K562 (cell line): ENCODE measurements around the gene HSF5. TPM values are rescaled to one million over a fixed set of nuclear protein-coding genes. Genes with fewer than 3 reads are reported as not detected.

ENCODE experiments used
- HLTF ChIP-seq: fragments of 450-650 bp; IDR thresholded peaks from 2 replicates; pipeline ENCODE4 v1.6.1; 2016
- RUNX1 ChIP-seq: sonication (generic); IDR thresholded peaks from 2 replicates; pipeline ENCODE4 v1.6.1; 2016; ENCODE audit warnings: antibody characterized with exemption, low read depth
- SMAD4 ChIP-seq: fragments of 250-450 bp; sonication (Bioruptor Pico); conservative IDR thresholded peaks from 2 replicates; pipeline ENCODE4 v1.8.0; 2021; ENCODE audit warnings: inconsistent platforms, mild to moderate bottlenecking, moderate library complexity
- polyA plus RNA-seq, 8 experiments: library from polyadenylated mRNA; depleted of rRNA in 4 of 8; stranded (reverse) in 5 of 8; unstranded in 3 of 8; fragments of >200 nt; fragmentation: Nextera tagmentation in 2 of 8; fragmentation: Illumina TruSeq in 1 of 8; extraction: Ambion mirVana in 2 of 8; extraction: Trizol in 1 of 8; gene quantifications; 2 replicates each; pipeline versions ENCODE4 v1.2.1 to v1.2.3, GENCODE V29; 2011 to 2014; ENCODE audit warnings: inconsistent platforms in 1 of 8, missing spikeins in 1 of 8
- total RNA-seq, 7 experiments: library from RNA; depleted of rRNA in 6 of 7; stranded (reverse); fragments of >200 nt in 6 of 7; fragmentation: Illumina TruSeq in 2 of 7; extraction: Trizol in 2 of 7; gene quantifications; 2 replicates each; pipeline versions ENCODE4 v1.2.1 to v1.2.3, GENCODE V29; 2011 to 2021; ENCODE audit warnings: low replicate concordance in 1 of 7
- TF ChIP-seq, protein P1 (sequence below), 2 experiments: fragments of 450-650 bp; IDR thresholded peaks; 2 replicates each; pipeline ENCODE4 v1.6.1; 2016; ENCODE audit warnings: mild to moderate bottlenecking in 2 of 2, borderline replicate concordance in 1 of 2, low read depth in 1 of 2, moderate library complexity in 1 of 2
- TF ChIP-seq, protein P2 (sequence below): fragments of 150-350 bp; conservative IDR thresholded peaks from 2 replicates; pipeline ENCODE4 v1.6.1; 2014; ENCODE audit warnings: low read length
- TF ChIP-seq, protein P3 (sequence below): sonication (generic); formaldehyde crosslinking; IDR thresholded peaks from 2 replicates; pipeline ENCODE4 v1.8.1; 2022; ENCODE audit warnings: missing genetic modification reagents
- TF ChIP-seq, protein P4 (sequence below), 2 experiments: IDR thresholded peaks; 2 replicates each; pipeline ENCODE4 v1.6.1; 2012; ENCODE audit warnings: improper control_type of control experiment in 2 of 2, low read depth in 2 of 2, low read length in 2 of 2, borderline replicate concordance in 1 of 2

Gene HSF5
- total and polyA plus RNA-seq, 9 of the 15 experiments (the other 6 are each of a cell fraction or from before 2014, with no cell fraction given): 0.04 TPM; not detected in 8

DNA sequence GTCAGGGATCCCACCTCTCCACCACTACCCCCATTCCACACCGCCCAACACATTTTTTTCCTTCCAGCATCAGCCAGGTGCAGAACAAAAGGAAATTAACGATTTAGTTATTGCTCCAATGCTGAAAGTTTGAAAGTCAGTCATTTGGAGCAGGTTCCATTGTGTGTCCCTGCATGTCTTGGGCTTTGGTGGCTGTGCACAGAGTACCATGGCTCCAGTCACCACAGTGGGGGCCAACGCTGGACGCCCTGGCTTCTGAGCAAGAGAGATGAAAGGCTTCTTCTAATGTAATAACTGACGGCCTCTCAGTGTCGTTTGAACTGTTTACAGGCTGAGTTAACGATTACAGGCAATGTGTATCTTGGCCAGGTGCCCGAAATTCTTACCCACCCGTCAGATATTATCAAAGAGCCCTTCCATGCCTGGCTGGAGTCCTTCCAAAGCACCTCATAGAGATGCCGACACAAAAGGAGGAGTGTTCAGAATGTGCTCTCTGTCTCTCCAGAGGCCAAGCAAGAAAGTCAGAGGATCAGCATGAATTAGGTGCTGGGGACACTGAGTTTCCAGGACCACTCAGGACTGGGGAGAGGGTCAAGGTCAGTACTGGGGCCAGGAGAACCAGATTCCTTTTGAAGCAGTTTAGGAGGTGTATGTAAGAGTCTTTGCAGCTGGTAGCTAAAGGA lies 96.8 kb downstream of the HSF5 start (continued):
- TF ChIP-seq, protein P1, sequence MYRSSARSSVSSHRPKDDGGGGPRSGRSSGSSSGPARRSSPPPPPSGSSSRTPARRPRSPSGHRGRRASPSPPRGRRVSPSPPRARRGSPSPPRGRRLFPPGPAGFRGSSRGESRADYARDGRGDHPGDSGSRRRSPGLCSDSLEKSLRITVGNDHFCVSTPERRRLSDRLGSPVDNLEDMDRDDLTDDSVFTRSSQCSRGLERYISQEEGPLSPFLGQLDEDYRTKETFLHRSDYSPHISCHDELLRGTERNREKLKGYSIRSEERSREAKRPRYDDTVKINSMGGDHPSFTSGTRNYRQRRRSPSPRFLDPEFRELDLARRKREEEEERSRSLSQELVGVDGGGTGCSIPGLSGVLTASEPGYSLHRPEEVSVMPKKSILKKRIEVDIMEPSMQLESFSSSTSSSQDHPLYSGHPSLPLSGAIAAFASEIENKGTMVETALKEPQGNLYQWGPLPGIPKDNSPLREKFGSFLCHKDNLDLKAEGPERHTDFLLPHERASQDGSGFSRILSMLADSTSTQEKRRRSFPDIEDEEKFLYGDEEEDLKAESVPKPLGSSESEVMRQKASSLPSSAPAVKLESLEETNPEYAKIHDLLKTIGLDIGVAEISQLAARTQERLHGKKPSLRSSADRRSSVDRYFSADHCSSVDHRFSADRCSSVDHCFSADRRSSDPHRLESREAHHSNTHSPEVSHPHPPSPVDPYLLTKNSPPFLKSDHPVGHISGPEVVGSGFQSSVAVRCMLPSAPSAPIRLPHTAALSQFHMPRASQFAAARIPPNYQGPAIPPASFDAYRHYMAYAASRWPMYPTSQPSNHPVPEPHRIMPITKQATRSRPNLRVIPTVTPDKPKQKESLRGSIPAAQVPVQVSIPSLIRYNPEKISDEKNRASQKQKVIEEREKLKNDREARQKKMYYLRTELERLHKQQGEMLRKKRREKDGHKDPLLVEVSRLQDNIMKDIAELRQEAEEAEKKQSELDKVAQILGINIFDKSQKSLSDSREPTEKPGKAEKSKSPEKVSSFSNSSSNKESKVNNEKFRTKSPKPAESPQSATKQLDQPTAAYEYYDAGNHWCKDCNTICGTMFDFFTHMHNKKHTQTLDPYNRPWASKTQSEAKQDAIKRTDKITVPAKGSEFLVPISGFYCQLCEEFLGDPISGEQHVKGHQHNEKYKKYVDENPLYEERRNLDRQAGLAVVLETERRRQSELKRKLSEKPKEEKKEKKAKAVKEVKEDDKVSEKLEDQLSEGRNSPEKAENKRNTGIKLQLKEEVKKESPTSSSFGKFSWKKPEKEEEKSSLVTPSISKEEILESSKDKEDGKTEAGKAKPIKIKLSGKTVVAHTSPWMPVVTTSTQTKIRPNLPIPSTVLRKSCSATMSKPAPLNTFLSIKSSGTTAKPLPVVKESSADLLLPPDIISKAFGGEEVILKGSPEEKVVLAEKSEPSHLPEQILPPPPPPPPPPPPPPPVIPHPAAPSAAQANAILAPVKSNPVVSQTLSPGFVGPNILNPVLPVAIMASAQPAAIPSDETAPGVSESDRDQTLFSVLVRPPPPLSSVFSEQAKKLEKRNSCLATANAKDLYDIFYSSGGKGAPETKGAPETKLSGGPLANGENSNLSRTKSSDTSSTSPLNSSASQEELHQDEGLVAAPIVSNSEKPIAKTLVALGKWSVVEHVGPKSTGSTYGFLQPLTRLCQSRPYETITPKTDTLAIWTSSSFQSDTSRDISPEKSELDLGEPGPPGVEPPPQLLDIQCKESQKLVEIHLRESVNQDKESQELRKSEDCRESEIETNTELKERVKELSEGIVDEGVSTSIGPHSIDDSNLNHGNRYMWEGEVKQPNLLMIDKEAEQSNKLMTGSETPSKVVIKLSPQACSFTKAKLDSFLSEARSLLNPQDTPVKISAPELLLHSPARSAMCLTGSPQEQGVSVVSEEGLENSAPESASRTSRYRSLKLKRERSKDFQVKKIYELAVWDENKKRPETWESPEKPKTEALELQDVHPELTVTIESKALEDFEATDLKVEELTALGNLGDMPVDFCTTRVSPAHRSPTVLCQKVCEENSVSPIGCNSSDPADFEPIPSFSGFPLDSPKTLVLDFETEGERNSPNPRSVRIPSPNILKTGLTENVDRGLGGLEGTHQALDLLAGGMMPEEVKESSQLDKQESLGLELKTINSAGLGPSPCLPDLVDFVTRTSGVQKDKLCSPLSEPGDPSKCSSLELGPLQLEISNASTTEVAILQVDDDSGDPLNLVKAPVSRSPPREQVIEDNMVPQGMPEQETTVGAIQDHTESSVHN (IDR thresholded peaks at IDR 0.05; ENCODE audit: borderline replicate concordance in 1 of 2, low read depth in 1 of 2): peak in 1 of 2 experiments; percentile 23; a peak in 1 of 4 replicates
- no peak for TF ChIP-seq RUNX1
- TF ChIP-seq HLTF: no peak
- TF ChIP-seq, protein P2, sequence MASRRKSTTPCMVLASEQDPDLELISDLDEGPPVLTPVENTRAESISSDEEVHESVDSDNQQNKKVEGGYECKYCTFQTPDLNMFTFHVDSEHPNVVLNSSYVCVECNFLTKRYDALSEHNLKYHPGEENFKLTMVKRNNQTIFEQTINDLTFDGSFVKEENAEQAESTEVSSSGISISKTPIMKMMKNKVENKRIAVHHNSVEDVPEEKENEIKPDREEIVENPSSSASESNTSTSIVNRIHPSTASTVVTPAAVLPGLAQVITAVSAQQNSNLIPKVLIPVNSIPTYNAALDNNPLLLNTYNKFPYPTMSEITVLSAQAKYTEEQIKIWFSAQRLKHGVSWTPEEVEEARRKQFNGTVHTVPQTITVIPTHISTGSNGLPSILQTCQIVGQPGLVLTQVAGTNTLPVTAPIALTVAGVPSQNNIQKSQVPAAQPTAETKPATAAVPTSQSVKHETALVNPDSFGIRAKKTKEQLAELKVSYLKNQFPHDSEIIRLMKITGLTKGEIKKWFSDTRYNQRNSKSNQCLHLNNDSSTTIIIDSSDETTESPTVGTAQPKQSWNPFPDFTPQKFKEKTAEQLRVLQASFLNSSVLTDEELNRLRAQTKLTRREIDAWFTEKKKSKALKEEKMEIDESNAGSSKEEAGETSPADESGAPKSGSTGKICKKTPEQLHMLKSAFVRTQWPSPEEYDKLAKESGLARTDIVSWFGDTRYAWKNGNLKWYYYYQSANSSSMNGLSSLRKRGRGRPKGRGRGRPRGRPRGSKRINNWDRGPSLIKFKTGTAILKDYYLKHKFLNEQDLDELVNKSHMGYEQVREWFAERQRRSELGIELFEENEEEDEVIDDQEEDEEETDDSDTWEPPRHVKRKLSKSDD: no peak
- no peak for TF ChIP-seq SMAD4
- TF ChIP-seq, protein P3, sequence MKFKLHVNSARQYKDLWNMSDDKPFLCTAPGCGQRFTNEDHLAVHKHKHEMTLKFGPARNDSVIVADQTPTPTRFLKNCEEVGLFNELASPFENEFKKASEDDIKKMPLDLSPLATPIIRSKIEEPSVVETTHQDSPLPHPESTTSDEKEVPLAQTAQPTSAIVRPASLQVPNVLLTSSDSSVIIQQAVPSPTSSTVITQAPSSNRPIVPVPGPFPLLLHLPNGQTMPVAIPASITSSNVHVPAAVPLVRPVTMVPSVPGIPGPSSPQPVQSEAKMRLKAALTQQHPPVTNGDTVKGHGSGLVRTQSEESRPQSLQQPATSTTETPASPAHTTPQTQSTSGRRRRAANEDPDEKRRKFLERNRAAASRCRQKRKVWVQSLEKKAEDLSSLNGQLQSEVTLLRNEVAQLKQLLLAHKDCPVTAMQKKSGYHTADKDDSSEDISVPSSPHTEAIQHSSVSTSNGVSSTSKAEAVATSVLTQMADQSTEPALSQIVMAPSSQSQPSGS: no peak
- TF ChIP-seq, protein P4, sequence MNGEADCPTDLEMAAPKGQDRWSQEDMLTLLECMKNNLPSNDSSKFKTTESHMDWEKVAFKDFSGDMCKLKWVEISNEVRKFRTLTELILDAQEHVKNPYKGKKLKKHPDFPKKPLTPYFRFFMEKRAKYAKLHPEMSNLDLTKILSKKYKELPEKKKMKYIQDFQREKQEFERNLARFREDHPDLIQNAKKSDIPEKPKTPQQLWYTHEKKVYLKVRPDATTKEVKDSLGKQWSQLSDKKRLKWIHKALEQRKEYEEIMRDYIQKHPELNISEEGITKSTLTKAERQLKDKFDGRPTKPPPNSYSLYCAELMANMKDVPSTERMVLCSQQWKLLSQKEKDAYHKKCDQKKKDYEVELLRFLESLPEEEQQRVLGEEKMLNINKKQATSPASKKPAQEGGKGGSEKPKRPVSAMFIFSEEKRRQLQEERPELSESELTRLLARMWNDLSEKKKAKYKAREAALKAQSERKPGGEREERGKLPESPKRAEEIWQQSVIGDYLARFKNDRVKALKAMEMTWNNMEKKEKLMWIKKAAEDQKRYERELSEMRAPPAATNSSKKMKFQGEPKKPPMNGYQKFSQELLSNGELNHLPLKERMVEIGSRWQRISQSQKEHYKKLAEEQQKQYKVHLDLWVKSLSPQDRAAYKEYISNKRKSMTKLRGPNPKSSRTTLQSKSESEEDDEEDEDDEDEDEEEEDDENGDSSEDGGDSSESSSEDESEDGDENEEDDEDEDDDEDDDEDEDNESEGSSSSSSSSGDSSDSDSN (IDR thresholded peaks at IDR 0.05; ENCODE audit: borderline replicate concordance in 1 of 2, low read depth in 2 of 2, low read length in 2 of 2): no peak
